HCT116 (cell line): ENCODE data around the gene PICALM.

Experiments used
- ELF1 ChIP-seq: IDR thresholded peaks from 2 replicates; pipeline ENCODE4 v1.6.1; 2012; ENCODE audit warnings: low read depth, borderline replicate concordance
- EZH2 ChIP-seq: fragments of 200-600 bp; sonication (generic); IDR thresholded peaks from 2 replicates; pipeline ENCODE4 v1.6.1; 2017; ENCODE audit warnings: antibody characterized with exemption, mixed run types
- EZH2phosphoT487 ChIP-seq: fragments of 200-600 bp; IDR thresholded peaks from 2 replicates; pipeline ENCODE4 v1.6.1; 2018; ENCODE audit warnings: antibody characterized with exemption, borderline replicate concordance
- JUND ChIP-seq: IDR thresholded peaks from 2 replicates; pipeline ENCODE4 v1.6.1; 2012
- POLR2A ChIP-seq: IDR thresholded peaks from 2 replicates; pipeline ENCODE4 v1.7.0; 2011; ENCODE audit warnings: borderline replicate concordance; ENCODE audit not compliant: insufficient read depth, insufficient read length; ENCODE audit errors: extremely low read depth
- POLR2AphosphoS5 ChIP-seq: IDR thresholded peaks from 2 replicates; pipeline ENCODE4 v1.6.1; 2011; ENCODE audit warnings: mild to moderate bottlenecking, low read depth, low read length, moderate library complexity
- SRF ChIP-seq: IDR thresholded peaks from 2 replicates; pipeline ENCODE4 v1.6.1; 2012; ENCODE audit warnings: low read depth
- TCF7L2 ChIP-seq: IDR thresholded peaks from 2 replicates; pipeline ENCODE4 v1.7.0; 2011; ENCODE audit warnings: borderline replicate concordance, inconsistent platforms; ENCODE audit not compliant: insufficient read depth, insufficient read length; ENCODE audit errors: extremely low read depth
- ZFX ChIP-seq: fragments of 450-650 bp; IDR thresholded peaks from 2 replicates; pipeline ENCODE4 v1.6.1; 2017
- ZNF274 ChIP-seq: fragments of 200-500 bp; sonication (Bioruptor generic); IDR thresholded peaks from 2 replicates; pipeline ENCODE4 v1.6.1; 2014; ENCODE audit warnings: mild to moderate bottlenecking, low read depth, low read length, inconsistent platforms
- TF ChIP-seq, protein P1 (sequence below), 3 experiments: fragments of 200-600 bp in 1 of 3; sonication (generic) in 1 of 3; IDR thresholded peaks in 2 of 3; conservative IDR thresholded peaks in 1 of 3; 2 replicates each; pipeline ENCODE4 v1.5.1; 2012 to 2017; ENCODE audit warnings: low read depth in 2 of 3, low read length in 2 of 3, antibody characterized with exemption in 1 of 3, borderline replicate concordance in 1 of 3, control low read depth in 1 of 3, mild to moderate bottlenecking in 1 of 3, mixed read lengths in 1 of 3, mixed run types in 1 of 3, moderate library complexity in 1 of 3; ENCODE audit not compliant: insufficient read depth in 1 of 3
- TF ChIP-seq, protein P2 (sequence below): IDR thresholded peaks from 2 replicates; pipeline ENCODE4 v1.6.1; 2012
- TF ChIP-seq, protein P3 (sequence below): IDR thresholded peaks from 2 replicates; pipeline ENCODE4 v1.6.1; 2012; ENCODE audit warnings: low read depth
- TF ChIP-seq, protein P4 (sequence below): IDR thresholded peaks from 2 replicates; pipeline ENCODE4 v1.6.1; 2012

DNA sequence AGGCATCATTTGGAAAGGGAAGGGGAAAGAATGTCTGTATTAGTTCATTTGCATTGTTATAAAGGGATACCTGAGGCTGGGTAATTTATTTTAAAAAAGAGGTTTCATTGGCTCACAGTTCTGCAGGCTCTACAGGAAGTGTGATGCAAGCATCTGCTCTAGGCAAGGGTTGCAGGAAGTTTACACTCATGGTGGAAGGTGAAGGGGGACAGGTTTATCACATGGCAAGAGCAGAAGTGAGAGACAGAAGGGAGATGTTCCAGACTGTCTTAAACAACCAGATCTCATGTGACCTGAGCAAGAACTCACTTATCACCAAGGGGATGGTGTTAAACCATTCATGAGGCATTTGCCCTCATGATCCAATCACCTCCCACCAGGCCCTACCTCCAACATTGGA lies 123.1 kb downstream of the PICALM start:
- TF ChIP-seq, protein P1, sequence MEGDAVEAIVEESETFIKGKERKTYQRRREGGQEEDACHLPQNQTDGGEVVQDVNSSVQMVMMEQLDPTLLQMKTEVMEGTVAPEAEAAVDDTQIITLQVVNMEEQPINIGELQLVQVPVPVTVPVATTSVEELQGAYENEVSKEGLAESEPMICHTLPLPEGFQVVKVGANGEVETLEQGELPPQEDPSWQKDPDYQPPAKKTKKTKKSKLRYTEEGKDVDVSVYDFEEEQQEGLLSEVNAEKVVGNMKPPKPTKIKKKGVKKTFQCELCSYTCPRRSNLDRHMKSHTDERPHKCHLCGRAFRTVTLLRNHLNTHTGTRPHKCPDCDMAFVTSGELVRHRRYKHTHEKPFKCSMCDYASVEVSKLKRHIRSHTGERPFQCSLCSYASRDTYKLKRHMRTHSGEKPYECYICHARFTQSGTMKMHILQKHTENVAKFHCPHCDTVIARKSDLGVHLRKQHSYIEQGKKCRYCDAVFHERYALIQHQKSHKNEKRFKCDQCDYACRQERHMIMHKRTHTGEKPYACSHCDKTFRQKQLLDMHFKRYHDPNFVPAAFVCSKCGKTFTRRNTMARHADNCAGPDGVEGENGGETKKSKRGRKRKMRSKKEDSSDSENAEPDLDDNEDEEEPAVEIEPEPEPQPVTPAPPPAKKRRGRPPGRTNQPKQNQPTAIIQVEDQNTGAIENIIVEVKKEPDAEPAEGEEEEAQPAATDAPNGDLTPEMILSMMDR (IDR thresholded peaks at IDR 0.05 in 2 of 3, conservative IDR thresholded peaks at IDR 0.05 in 1 of 3; ENCODE audit: borderline replicate concordance in 1 of 3, insufficient read depth in 1 of 3, low read depth in 2 of 3, low read length in 2 of 3) = no peak
- TF ChIP-seq POLR2AphosphoS5 (no peak), POLR2A (no peak), TCF7L2 (no peak), ZFX (no peak), EZH2phosphoT487 (no peak), ELF1 (no peak), JUND (no peak), EZH2 (no peak), ZNF274 (no peak), SRF (no peak)
- TF ChIP-seq, protein P2, sequence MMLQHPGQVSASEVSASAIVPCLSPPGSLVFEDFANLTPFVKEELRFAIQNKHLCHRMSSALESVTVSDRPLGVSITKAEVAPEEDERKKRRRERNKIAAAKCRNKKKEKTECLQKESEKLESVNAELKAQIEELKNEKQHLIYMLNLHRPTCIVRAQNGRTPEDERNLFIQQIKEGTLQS = no peak
- TF ChIP-seq, protein P3, sequence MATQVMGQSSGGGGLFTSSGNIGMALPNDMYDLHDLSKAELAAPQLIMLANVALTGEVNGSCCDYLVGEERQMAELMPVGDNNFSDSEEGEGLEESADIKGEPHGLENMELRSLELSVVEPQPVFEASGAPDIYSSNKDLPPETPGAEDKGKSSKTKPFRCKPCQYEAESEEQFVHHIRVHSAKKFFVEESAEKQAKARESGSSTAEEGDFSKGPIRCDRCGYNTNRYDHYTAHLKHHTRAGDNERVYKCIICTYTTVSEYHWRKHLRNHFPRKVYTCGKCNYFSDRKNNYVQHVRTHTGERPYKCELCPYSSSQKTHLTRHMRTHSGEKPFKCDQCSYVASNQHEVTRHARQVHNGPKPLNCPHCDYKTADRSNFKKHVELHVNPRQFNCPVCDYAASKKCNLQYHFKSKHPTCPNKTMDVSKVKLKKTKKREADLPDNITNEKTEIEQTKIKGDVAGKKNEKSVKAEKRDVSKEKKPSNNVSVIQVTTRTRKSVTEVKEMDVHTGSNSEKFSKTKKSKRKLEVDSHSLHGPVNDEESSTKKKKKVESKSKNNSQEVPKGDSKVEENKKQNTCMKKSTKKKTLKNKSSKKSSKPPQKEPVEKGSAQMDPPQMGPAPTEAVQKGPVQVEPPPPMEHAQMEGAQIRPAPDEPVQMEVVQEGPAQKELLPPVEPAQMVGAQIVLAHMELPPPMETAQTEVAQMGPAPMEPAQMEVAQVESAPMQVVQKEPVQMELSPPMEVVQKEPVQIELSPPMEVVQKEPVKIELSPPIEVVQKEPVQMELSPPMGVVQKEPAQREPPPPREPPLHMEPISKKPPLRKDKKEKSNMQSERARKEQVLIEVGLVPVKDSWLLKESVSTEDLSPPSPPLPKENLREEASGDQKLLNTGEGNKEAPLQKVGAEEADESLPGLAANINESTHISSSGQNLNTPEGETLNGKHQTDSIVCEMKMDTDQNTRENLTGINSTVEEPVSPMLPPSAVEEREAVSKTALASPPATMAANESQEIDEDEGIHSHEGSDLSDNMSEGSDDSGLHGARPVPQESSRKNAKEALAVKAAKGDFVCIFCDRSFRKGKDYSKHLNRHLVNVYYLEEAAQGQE = no peak
- TF ChIP-seq, protein P4, sequence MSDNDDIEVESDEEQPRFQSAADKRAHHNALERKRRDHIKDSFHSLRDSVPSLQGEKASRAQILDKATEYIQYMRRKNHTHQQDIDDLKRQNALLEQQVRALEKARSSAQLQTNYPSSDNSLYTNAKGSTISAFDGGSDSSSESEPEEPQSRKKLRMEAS = no peak
